Thyroid gland (tissue), 4 donors: Measurements from ENCODE around the gene RALGDS.

Experiments
- POLR2A ChIP-seq, 2 donors: fragments of 450-650 bp; IDR thresholded peaks; one replicate each; pipeline ENCODE4 v1.6.1; 2017; ENCODE audit warnings: antibody characterized with exemption in 2 of 2, mild to moderate bottlenecking in 2 of 2, moderate library complexity in 1 of 2
- TF ChIP-seq, protein P1 (sequence below), 6 experiments: fragments of 200-600 bp in 3 of 6; fragments of 450-650 bp in 3 of 6; sonication (generic) in 3 of 6; IDR thresholded peaks; one replicate each; pipeline ENCODE4 v1.5.1; 2016 to 2019; ENCODE audit warnings: antibody characterized with exemption in 6 of 6, mild to moderate bottlenecking in 2 of 6, inconsistent platforms in 1 of 6, moderate library complexity in 1 of 6

- TF ChIP-seq, protein P1, sequence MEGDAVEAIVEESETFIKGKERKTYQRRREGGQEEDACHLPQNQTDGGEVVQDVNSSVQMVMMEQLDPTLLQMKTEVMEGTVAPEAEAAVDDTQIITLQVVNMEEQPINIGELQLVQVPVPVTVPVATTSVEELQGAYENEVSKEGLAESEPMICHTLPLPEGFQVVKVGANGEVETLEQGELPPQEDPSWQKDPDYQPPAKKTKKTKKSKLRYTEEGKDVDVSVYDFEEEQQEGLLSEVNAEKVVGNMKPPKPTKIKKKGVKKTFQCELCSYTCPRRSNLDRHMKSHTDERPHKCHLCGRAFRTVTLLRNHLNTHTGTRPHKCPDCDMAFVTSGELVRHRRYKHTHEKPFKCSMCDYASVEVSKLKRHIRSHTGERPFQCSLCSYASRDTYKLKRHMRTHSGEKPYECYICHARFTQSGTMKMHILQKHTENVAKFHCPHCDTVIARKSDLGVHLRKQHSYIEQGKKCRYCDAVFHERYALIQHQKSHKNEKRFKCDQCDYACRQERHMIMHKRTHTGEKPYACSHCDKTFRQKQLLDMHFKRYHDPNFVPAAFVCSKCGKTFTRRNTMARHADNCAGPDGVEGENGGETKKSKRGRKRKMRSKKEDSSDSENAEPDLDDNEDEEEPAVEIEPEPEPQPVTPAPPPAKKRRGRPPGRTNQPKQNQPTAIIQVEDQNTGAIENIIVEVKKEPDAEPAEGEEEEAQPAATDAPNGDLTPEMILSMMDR (IDR thresholded peaks at IDR 0.05), result no peak
- TF ChIP-seq POLR2A (IDR thresholded peaks at IDR 0.05), result no peak
These were observed 57.9 kb downstream of the RALGDS start for GRCh38 chr9:133063159-133063499.
